ENCODE results near the gene PCDHB8.
"Not testable (repeated sequence)": the region's sequence is repeated elsewhere in the genome, so short reads cannot be mapped to it uniquely, and the experiment has no call there.

Gene PCDHB8

GRCh38 chr5:141177577-141178191, at the start of gene PCDHB8:
Gene PCDHB8 (plus strand): TSS chr5:141177790. CDS start chr5:141178035, 245 bp downstream.
- H3K27ac Mint-ChIP-seq, ATAC-seq: not testable (repeated sequence)
- peaks cover 33% of the 10 kb centered on the region for H3K27me3 Mint-ChIP-seq

DNA sequence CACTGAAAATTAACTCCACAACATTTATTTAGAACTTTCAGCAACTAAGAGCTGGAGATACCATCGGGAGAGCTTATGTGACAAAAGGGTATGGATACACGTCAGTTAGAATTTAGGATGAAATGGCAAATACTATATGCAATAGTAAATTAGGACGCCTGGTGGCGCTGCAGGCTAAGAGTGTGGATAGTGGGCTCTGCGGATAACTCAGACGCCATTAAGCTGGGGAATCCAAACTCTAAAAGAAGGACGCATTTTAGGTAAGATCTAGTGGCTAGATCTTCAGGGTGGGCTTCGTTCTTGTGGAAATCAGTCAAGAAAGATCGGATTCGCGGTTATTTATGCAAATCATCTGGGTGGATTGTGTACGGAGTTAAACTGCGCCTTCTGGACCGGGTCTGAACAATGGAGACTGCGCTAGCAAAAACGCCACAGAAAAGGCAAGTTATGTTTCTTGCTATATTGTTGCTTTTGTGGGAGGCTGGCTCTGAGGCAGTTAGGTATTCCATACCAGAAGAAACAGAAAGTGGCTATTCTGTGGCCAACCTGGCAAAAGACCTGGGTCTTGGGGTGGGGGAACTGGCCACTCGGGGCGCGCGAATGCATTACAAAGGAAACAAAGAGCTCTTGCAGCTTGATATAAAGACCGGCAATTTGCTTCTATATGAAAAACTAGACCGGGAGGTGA, 42.4 kb upstream of the PCDHB8 start, which contains the start of gene PCDHB5:
PCDHB5 (plus strand) TSS at position 177 of the 688 bp plus-strand sequence; CDS start at position 406, 229 bp downstream.
- peaks cover 35% of the 10 kb centered on the region for H3K9me3 Mint-ChIP-seq
- DNase-seq (no peak), ATAC-seq (no peak)
- H3K4me3 Mint-ChIP-seq: no peak within 1 kb of the TSS
- H3K4me1 Mint-ChIP-seq: no peaks in the 10 kb centered on the region
- H3K27me3 Mint-ChIP-seq: peaks cover 19% of the 10 kb centered on the region
- H3K27ac Mint-ChIP-seq: no peak within 1 kb of the TSS
- H3K36me3 Mint-ChIP-seq (ENCODE audit: low read depth): peaks cover 8% of the 10 kb centered on the region

More at GRCh38 chr5:141177577-141178191, at the start of gene PCDHB8:
- not testable (repeated sequence) for DNase-seq; H3K4me3 Mint-ChIP-seq; H3K4me1 Mint-ChIP-seq; H3K36me3 Mint-ChIP-seq (ENCODE audit: low read depth)
- H3K9me3 Mint-ChIP-seq: peaks cover 22% of the 10 kb centered on the region

DNA sequence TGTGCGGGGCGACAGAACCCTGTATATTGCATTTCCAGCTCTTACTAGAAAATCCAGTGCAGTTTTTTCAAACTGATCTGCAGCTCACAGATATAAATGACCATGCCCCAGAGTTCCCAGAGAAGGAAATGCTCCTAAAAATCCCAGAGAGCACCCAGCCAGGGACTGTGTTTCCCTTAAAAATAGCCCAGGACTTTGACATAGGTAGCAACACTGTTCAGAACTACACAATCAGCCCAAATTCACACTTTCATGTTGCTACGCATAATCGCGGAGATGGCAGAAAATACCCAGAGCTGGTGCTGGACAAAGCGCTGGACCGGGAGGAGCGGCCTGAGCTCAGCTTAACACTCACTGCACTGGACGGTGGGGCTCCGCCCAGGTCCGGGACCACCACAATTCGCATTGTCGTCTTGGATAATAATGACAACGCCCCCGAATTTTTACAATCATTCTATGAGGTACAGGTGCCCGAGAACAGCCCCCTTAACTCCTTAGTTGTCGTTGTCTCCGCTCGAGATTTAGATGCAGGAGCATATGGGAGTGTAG, 41.8 kb upstream of the PCDHB8 start:
- H3K36me3 Mint-ChIP-seq (ENCODE audit: low read depth): peaks cover 8% of the 10 kb centered on the region
- peaks cover 35% of the 10 kb centered on the region for H3K9me3 Mint-ChIP-seq
- H3K4me3 Mint-ChIP-seq: no peak overlapping the region
- no peak overlapping the region for H3K27ac Mint-ChIP-seq
- ATAC-seq (no peak), DNase-seq (no peak)
- H3K4me1 Mint-ChIP-seq: no peaks in the 10 kb centered on the region
- peaks cover 16% of the 10 kb centered on the region for H3K27me3 Mint-ChIP-seq

DNA sequence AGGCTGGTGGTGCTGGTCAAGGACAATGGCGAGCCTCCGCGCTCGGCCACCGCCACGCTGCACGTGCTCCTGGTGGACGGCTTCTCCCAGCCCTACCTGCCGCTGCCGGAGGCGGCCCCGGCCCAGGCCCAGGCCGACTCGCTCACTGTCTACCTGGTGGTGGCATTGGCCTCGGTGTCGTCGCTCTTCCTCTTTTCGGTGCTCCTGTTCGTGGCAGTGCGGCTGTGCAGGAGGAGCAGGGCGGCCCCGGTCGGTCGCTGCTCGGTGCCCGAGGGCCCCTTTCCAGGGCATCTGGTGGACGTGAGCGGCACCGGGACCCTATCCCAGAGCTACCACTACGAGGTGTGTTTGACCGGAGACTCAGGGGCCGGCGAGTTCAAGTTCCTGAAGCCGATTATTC, 40.2 kb upstream of the PCDHB8 start:
- Mint-ChIP-seq H3K9me3 (peaks cover 35% of the 10 kb centered on the region), H3K27me3 (peaks cover 22% of the 10 kb centered on the region), H3K36me3 (ENCODE audit: low read depth) (peaks cover 11% of the 10 kb centered on the region)
- H3K4me3 Mint-ChIP-seq, H3K4me1 Mint-ChIP-seq, DNase-seq, ATAC-seq, H3K27ac Mint-ChIP-seq: not testable (repeated sequence)

DNA sequence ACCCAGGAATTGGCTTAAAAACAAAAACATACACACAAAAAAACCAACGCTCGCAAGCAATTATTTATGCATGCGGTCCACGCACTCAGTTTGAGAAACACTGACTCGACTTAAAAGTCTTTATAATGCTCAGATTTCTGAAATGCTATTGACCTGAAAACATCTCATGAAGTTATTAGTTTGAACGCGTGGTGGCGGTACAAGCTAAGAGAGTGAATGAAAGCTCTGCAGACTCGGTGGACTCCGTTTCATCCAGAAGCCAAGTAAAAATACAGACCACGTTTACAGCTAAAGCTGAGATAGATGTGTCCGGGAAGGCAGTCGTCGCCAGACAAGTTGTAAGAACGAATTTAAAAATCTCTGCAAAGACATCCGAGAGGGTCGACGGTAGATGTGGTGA, 27.8 kb upstream of the PCDHB8 start, which contains the start of gene PCDHB6:
PCDHB6 (plus strand) TSS at position 246 of the 400 bp plus-strand sequence. CDS start 201 bp downstream, outside the sequence.
- no peak within 1 kb of the TSS for H3K4me3 Mint-ChIP-seq

GRCh38 chr5:141150224-141150992, 27.2 kb upstream of the PCDHB8 start:
- no peak for DNase-seq
- ATAC-seq: no peak
- Mint-ChIP-seq H3K4me3 (no peak overlapping the region), H3K4me1 (peaks cover 1% of the 10 kb centered on the region), H3K27me3 (peaks cover 31% of the 10 kb centered on the region), H3K9me3 (peaks cover 16% of the 10 kb centered on the region), H3K36me3 (ENCODE audit: low read depth) (peaks cover 10% of the 10 kb centered on the region), H3K27ac (no peak overlapping the region)

More for the DNA sequence above, 27.8 kb upstream of the PCDHB8 start, which contains the start of gene PCDHB6:
- no peak within 1 kb of the TSS for H3K27ac Mint-ChIP-seq
- peaks cover 16% of the 10 kb centered on the region for H3K9me3 Mint-ChIP-seq
- peaks cover 33% of the 10 kb centered on the region for H3K27me3 Mint-ChIP-seq
- ATAC-seq (no peak), DNase-seq (no peak)
- H3K36me3 Mint-ChIP-seq (ENCODE audit: low read depth): peaks cover 10% of the 10 kb centered on the region
- H3K4me1 Mint-ChIP-seq: peaks cover 1% of the 10 kb centered on the region

GRCh38 chr5:141150993-141151325, 26.6 kb upstream of the PCDHB8 start:
- Mint-ChIP-seq H3K27me3 (peaks cover 31% of the 10 kb centered on the region), H3K9me3 (peaks cover 16% of the 10 kb centered on the region), H3K27ac (no peak overlapping the region), H3K4me1 (peaks cover 1% of the 10 kb centered on the region), H3K4me3 (no peak overlapping the region), H3K36me3 (ENCODE audit: low read depth) (peaks cover 10% of the 10 kb centered on the region)
- ATAC-seq (no peak), DNase-seq (no peak)

- DNase-seq, H3K4me3 Mint-ChIP-seq, H3K27ac Mint-ChIP-seq, ATAC-seq, H3K4me1 Mint-ChIP-seq: not testable (repeated sequence)
- H3K9me3 Mint-ChIP-seq: peaks cover 21% of the 10 kb centered on the region
- H3K27me3 Mint-ChIP-seq: peaks cover 35% of the 10 kb centered on the region
- peaks cover 10% of the 10 kb centered on the region for H3K36me3 Mint-ChIP-seq (ENCODE audit: low read depth)
Measured at GRCh38 chr5:141151632-141152031, 26.0 kb upstream of the PCDHB8 start.

- peaks cover 11% of the 10 kb centered on the region for H3K36me3 Mint-ChIP-seq (ENCODE audit: low read depth)
- not testable (repeated sequence) for H3K4me3 Mint-ChIP-seq, ATAC-seq, H3K4me1 Mint-ChIP-seq, DNase-seq, H3K27ac Mint-ChIP-seq
- H3K9me3 Mint-ChIP-seq: peaks cover 23% of the 10 kb centered on the region
- H3K27me3 Mint-ChIP-seq: peaks cover 40% of the 10 kb centered on the region
Measured at GRCh38 chr5:141152096-141152495, 25.5 kb upstream of the PCDHB8 start.

DNA sequence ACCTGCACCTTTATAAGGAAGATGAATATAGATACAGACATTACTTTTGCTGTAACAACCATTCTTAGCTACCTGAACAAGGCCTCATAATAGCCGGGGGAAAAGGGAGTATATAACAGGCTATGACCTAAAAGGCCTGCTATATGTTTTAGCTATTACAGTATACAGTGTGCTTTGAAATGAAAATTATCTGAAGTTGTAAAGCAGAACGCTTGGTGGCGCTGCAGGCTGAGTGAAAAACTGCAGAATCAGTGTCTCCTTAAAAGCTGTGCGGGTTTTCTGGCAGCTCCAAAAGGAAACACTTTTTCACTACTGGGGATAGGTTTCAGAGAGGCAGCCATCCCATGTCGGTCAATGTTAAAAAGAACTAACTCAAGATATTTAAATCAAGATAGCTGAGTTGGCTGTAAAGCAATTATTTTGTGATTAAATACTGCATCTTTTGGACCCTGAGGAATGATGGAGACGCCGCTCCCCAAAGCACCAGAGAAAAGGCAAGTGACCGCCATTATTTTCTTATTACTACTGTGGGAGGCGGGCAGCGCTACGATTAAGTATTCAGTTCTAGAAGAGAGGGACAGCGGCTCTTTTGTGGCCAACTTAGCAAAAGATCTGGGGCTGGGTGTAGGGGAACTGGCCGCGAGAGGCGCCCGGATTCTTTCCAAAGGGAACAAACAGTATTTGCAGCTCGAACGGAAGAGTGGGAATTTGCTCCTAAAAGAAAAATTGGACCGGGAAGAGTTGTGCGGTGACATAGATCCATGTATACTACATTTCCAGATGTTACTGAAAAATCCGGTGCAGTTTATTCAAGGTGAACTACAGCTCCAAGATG, 21.8 kb upstream of the PCDHB8 start:
- peaks cover 17% of the 10 kb centered on the region for H3K9me3 Mint-ChIP-seq
- DNase-seq (no peak), ATAC-seq (no peak)
- H3K36me3 Mint-ChIP-seq (ENCODE audit: low read depth): peaks cover 12% of the 10 kb centered on the region
- no peaks in the 10 kb centered on the region for H3K4me1 Mint-ChIP-seq
- H3K4me3 Mint-ChIP-seq: no peak overlapping the region
- peaks cover 42% of the 10 kb centered on the region for H3K27me3 Mint-ChIP-seq
- no peak overlapping the region for H3K27ac Mint-ChIP-seq

DNA sequence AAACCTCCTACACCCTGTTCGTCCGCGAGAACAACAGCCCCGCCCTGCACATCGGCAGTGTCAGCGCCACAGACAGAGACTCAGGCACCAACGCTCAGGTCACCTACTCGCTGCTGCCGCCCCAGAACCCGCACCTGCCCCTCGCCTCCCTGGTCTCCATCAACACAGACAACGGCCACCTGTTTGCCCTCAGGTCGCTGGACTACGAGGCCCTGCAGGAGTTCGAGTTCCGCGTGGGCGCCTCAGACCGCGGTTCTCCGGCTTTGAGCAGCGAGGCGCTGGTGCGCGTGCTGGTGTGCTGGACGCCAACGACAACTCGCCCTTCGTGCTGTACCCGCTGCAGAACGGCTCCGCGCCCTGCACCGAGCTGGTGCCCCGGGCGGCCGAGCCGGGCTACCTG, 20.2 kb upstream of the PCDHB8 start:
- H3K27me3 Mint-ChIP-seq: peaks cover 38% of the 10 kb centered on the region
- ATAC-seq; H3K4me3 Mint-ChIP-seq; DNase-seq; H3K27ac Mint-ChIP-seq; H3K4me1 Mint-ChIP-seq; H3K36me3 Mint-ChIP-seq (ENCODE audit: low read depth): not testable (repeated sequence)
- H3K9me3 Mint-ChIP-seq: peaks cover 12% of the 10 kb centered on the region

- H3K4me1 Mint-ChIP-seq; DNase-seq; H3K36me3 Mint-ChIP-seq (ENCODE audit: low read depth); ATAC-seq; H3K4me3 Mint-ChIP-seq; H3K27ac Mint-ChIP-seq: not testable (repeated sequence)
- H3K9me3 Mint-ChIP-seq: peaks cover 12% of the 10 kb centered on the region
- H3K27me3 Mint-ChIP-seq: peaks cover 36% of the 10 kb centered on the region
Measured at GRCh38 chr5:141157901-141158300, 19.7 kb upstream of the PCDHB8 start.

- ATAC-seq: no peak
- Mint-ChIP-seq H3K4me3 (no peak within 1 kb of the TSS), H3K27me3 (peaks cover 38% of the 10 kb centered on the region), H3K4me1 (no peaks in the 10 kb centered on the region), H3K9me3 (peaks cover 24% of the 10 kb centered on the region), H3K36me3 (ENCODE audit: low read depth) (peaks cover 5% of the 10 kb centered on the region), H3K27ac (no peak within 1 kb of the TSS)
- peak; percentile 19 for DNase-seq
Measured at GRCh38 chr5:141172381-141173204, 5.0 kb upstream of the PCDHB8 start, which contains the start of gene PCDHB7. Gene PCDHB7 (plus strand): TSS chr5:141172644. CDS start chr5:141172836, 192 bp downstream.

Data from activated naive CD8-positive, alpha-beta T cell treated with anti-CD3 and anti-CD28 coated beads, Interleukin-2, amount 50 U/mL, for 24 hours (primary cell).